GM19240 (cell line): Measurements from ENCODE around the gene ANKRD55.
"Not testable (repeated sequence)": the region's sequence is repeated elsewhere in the genome, so short reads cannot be mapped to it uniquely, and the experiment has no call there.

Experiments used
- DNase-seq: peaks from one replicate; pipeline ENCODE4 v3.0.0; 2011; ENCODE audit warnings: low spot score; ENCODE audit not compliant: insufficient read length

The ANKRD55 gene

DNA sequence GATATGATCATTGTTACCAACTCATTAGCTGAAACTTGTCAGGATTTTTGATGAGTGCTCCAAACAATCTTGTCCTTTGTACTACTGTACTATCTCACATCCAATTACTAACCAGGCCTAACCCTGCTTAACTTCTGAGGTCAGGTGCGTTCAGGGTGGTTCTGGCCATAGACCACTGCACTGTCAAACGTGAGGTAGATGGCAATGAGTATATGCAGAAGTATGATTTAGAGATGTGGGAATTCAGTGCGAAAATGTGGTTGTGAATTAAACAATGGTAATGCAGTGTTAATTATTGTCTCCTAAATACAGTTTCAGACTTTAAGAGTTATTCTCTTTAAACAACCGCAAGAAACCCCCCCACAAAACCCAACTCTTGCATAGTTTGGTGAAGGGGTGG, 86.5 kb downstream of the ANKRD55 start:
- DNase-seq: no peak

DNA sequence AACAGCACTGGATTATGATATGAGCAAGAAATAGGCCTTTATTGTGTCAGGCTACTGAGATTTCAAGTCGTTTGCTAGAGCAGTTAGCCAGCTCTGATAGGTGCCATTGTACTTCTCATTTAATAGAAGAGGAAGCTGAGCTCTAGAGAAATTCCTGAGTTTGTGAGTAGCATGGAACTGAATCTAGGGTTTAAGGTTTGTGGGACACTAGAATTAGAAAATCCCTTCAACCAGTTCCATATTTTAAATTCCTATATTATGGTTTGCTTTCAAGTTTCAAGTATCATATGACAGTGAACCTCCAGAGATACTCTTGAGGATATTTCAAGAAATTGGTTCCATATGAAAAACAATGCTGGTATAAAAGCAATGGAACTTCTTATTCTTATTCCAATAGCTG, 87.6 kb downstream of the ANKRD55 start:
- DNase-seq: no peak

DNA sequence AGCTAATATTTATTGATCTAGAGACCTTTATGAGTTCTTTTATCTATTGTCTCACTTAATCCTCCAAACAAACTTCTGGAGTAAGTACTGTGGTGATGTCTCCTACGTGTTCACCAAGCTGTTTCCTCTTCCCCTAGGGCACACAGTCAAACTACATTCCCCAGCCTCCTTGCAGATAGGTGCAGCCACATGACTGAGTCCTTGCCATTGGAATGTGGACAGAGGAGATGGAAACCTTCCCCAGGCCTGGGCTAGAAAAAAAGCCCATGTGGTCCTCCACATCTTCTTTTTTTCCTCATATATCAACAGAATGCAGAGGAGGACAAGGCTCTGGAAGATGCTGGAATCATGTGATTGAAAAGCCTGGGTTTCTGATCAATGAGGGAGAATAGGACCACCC, 88.0 kb downstream of the ANKRD55 start:
- DNase-seq: no peak

DNA sequence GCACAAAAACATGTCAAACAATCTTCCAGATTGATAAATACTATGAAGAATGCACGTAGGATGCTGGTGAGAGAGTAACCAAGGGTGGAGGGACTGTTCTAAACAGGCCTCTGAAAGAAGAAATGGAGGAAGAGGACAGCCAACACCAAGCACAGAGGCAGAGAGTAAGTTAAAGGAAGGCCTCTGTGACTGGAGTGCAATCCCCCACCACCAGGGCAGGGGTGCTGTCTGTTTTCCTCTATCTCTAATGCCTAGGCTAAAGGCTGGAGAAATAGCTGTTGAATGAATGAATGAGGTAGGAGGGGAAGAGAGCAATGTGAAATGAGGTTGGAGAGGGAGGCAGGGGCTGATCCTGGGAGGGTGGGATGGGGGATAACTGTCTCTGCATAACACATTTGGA, 88.9 kb downstream of the ANKRD55 start:
- no peak for DNase-seq

DNA sequence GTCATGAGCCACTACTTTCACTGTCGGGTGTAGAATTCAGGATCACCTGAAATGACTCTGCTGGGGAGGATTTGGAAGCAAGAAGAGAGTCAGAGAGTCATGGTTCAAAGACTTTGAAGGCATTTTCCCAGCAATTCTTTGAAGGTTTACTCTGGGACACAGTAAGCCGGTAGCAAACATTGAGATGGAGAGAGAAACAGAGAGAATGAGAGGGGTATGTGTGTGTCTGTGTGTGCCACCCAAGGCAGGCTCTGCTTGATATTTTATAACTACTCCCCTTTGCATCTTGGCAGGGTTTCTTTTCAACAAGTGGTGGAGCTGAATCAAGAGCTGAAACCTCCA, 89.8 kb downstream of the ANKRD55 start:
- DNase-seq: no peak

DNA sequence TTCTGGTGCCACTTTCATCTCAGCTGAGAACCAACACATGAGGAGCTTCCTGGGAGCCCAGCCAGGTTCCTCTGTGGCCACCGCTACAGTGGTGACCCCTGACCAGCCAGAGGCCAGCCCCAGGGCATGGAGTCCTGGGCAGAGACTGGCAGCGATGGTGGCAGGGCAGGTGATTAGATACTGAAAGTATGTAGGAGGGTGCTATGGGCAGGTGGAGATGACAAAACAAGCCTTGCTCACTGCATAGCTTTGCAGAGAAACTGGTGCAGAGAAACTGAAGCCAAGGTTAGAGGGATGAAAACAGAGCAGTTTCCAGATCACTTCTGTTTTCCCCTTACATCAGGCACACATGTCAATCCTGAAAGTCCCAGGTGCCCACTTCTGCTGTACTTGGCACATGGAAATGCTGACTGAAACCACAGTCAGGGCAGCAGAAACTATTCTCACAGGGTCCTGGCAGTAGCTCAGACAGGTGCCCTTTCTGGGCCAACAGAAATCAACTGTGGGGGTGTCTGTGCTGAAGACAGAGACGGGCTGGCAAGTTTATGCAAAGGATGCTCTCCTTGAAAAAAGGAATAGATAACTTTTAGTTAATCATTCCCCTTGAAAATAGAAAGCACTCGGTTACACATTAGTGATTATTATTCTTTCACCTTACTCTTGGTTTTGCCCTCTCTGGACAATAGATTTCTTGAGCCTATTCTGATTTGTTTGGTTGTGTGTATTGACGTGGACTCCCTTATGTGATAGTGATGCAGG, 90.3 kb downstream of the ANKRD55 start:
- no peak for DNase-seq

DNA sequence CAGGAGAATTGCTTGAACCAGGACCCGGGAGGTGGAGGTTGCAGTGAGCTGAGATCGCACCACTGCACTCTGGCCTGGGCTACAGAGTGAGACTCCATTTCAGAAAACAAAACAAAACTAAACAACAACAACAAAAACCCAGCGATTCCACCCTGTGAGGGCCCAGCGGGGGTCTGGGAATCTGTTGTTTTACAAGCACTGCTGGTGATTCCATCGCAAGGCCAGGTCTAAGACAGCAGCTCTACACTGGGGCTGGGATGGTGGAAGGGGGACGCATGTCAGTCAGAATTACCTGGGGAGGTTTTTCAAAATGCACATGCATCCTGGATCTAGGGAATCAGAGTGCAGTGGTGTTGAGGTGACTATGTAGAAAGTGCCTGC, 90.9 kb downstream of the ANKRD55 start:
- no peak for DNase-seq

DNA sequence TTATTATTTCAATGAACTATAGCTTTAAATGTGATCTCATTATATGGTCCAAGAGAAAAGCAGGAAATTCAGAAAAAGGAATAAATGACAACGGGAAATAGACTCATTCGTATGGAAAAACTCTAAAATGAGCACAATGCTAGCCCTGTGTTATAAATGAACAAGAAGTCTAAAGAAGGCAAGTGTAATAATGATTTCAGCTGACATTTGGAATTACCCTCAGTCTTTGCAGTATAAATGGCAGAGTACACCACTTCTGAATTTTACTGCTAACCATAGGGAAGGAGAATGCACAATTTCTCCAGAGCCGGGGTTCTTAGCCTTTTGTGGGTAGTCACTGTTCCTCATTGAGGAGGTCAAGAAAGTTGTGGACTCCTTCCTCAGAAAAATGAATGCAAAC, 93.1 kb downstream of the ANKRD55 start:
- no peak for DNase-seq

DNA sequence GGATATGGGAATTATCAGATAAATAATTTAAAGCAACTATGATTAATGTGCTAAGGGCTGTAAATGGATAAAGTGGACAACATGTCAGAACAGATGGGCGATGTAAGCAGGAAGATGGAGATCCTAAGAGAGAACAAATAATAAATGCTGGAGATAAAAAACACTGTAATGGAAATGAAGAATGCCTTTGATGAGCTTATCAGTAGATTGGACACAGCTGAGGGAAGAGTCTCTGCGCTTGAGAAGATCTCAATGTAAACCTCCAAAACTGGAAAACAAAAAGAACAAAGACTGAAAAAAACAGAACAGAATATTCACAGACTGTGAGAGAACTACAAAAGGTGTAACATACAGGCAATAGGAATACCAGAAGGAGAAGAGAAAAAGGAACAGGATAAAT, 102.5 kb downstream of the ANKRD55 start:
- no peak for DNase-seq

DNA sequence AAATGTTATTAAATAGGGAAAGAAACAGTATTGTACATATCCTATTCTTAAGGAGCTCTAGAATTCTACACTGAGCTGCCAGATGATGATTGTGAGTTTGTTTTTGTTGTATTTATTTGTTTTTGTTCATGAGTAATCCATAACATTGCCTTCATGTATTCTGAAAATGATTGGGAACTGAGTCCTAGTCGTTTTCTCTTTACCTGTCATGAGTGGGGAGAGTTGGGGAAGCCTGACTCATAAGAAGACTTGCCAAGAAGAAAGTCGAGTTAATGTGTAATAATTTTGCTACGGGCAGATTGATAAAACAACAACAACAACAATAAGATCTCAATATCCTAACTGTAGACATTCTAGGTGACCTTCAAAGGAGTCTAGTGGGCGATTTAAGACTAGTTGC, 103.8 kb downstream of the ANKRD55 start:
- DNase-seq: no peak

DNA sequence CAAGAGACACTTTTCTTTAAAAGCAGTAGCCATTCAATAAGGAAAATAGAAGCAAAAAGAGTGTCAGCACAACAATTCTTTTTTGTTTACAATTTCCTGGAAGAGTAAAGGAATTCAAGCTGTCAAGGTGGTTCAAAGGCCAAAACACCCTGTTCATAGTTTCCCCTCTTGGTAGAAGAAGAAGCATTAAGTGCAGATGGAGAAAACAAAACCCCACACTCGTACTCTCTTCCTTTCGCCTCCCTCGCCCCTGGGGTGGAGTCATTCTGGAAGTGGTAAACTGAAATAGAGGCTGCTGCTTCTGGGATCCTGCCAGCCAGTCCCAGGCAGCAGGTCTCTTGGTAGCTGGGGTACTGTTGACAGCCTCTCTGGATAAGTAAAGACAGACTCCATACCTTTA, 105.0 kb downstream of the ANKRD55 start:
- no peak for DNase-seq

DNA sequence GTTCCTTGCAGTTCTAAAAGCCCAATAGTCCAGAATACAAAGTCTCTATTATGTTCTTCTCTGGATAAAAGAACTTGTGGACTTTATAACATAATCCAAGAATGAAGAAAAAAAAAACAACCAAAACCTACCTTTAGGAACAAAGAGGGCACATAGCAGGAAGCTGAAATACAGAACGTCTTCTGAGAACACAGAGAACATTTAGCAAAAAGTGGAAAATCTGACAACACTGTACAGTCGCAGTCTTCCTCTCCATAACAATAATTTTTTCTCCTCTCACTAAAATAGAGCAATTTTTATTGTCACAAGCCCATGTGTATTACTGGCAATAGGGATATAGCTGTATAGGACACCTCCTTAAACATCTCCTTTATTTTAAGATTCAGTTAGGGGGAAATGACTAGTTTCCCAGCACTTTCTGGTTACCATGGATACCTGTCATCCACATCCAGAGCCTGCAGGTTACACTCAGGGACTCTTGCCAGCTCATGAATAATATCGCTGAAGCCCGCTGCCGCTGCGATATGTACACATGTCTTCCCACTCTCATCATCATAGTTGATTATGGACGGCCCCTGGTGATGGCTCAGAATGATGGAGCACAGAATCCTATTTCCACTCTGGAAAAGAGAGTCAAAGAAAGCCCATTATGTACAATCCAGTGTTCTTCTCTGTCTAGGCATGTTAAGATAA, 106.5 kb downstream of the ANKRD55 start:
- no peak for DNase-seq

DNA sequence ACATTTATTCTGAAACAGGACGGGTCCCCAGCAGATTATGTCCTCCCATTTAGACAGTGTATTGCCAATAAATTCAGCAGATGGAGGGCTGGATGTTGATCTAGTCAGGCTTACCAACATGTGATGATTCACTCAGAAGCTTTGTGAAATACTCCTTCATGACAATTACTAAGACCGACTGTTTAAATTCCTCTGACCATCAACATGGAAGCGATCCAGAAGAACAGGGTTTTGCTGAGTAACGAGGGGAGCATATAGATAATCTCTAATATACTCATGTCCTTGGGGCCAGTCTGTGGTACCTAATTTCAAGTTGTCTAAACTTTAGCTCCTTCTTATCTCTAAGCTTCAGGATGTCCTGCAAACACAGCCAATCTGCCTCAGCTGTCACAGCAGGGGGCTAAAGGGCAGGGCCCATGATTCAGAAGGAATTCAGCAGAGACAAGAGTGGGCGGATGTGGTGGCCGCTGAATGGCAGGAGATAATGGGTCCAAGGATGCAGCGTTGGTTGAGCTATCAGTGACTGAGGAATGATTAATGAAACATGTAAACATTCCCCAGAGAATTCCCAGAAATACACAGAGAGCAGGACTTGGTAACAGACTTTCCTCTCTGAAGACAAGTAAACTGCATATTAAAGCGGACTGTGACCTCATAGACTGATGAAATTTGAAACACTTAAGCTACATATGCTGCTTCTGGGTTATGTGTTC, 109.4 kb downstream of the ANKRD55 start:
- no peak for DNase-seq

DNA sequence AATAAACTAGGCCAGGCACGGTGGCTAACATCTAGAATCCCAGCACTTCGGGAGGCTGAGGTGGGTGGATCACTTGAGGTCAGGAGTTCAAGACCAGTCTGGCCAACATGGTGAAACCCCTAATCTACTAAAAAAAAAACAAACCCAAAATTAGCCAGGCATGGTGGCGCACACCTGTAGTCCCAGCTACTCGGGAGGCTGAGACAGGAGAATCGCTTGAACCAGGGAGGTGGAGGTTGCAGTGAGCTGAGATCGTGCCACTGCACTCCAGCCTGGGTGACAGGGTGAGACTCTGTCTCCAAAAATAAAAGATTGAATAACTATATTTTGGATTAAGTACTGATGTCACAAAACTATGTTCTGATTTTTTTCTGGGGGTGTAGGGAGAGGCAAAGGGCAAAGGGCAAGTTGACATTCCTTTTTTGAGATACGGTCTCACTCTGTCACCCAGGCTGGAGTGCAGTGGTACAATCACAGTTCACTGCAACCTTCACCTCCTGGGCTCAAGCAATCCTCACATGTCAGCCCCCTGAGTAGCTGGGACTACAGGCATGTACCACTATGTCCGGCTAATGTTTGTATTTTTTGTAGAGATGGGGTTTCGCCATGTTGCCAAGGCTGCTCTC, 110.7 kb downstream of the ANKRD55 start:
- not testable (repeated sequence) for DNase-seq

DNA sequence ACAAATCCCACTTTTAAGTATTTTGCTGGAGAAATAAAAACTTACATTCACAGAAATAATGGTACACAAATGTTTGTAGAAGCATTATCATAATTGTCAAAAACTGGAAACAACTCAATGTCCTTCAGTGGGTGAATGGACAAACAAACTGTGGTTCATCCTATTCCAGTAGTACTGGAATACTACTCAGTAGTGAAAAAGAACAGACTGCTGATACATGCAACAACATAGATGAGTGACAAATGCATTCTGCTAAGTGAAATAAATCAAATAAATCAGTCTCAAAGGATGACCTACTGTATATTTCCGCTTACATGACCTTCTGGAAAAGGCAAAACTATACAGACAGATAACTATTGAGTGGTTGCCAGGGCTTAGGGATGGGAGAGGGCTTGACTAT, 114.1 kb downstream of the ANKRD55 start:
- no peak for DNase-seq

DNA sequence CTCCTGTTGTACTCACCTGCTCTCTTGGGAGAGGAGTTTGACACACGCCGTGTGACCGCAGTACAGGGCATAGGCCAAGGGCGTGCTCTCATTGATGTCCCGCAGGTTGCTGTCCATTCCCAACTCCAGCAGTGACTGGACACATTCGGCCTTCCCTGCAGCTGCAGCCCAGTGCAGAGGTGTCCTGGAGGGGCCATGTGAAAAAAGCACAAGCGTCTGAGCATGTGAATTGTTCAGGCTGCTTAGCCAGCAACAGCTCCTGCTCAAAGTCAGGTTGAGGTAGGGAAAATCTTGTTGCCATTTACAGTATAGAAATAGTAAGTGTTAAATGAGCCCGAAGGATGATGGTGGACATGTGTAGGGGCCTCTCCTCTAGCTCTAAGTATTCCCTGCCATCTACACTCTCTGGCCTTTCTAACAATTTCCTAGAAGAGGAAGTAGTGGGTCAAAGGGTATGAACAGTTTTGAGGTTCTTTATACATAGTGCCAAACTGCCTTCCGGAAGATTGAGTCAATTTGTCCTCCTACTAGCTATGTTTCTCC, 116.5 kb downstream of the ANKRD55 start:
- DNase-seq: no peak

DNA sequence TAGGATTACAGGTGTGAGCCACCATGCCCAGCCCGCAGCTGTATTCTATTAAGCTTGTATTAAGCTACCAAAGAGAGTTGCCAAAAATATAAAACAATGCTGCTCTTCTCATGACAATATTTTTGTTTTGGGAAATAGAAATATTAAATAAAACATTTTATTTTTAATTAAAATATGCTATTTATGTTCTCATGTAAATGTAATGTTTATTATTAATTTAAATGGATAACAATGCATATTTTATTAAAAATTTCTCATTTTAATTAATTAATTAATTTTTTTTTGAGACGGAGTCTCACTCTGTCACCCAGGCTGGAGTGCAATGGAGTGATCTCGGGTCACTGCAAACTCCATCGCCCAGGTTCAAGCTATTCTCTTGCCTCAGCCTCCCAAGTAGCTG, 117.5 kb downstream of the ANKRD55 start:
- no peak for DNase-seq

DNA sequence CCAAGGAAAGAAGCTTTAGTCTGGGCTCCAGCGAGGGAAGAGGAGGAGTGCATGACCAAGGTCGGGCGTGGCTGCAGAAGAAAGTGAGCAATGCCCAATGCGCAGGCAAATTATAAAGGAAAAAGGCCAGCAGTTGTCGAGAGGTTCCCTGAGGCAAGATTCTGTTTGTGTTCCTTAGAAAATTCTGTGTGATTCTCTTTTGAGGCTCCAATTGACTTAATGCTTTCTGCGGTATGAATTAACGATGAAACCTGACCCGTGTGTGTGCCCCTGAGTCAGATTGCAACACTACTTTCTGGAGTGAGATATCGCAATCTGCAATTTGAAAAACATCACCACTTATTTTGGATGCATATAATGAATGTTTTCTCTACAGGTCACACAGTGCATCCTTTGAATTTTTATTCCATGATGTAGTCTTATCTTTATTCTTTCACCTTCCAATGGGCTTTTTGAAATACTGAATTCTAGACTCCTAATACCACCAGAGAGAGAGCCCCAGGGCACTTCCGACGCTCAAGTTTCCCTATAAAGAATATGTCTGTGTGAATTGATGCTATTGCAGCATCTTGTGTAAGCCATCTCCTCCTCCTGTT, 120.5 kb downstream of the ANKRD55 start:
- no peak for DNase-seq

DNA sequence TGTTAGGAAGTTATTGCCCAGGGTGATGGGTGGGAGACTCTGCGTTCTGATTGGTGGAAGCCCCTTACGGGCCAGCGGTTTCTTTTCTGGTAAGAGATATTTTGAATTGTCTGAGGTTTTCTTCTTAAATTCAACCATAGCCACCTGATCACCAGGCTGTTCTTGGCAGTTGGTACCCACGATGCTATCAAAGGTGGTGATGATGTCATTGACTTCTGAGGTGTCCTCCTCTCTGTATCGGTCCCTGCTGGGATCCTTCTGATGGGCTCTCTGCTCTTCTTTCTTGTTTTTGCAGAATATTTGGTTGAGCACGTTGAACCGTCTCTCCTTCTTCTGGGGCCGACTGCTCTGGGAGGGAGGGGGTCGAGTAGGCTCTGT, 121.7 kb downstream of the ANKRD55 start:
- DNase-seq: no peak

DNA sequence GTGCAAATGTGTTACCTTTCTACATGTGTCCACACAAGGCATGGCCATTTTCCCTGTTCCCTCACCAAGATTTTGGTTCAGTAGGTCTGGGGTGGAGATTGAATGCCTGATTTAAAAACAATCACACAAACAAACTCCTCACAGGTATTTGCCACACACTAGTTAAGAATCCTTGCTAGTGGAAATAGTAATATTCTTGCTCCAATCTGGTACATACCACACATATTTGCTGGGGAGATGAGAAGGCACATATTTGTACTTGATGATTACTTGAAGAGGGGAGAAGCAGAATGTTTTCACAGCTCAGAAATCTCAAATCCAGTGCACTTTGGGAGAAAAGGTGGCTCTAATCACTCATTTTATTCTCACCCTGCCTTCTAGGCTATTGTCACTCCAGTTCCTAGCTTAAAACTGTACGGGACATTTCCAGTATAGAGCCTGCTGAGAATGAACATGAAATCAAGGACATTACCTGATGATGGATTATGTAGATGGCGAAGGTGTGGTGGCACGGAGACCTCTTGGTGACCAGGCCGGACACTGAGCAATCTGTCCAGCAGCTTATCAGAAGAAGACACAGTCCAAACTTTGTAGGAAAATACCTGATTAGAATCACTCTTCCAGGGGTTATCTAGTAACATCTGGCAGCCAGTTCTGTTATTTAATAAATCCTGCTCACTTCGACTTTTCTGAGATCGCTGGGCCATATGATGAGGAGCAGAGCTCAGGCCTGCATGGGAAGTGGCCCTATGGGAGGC, 122.3 kb downstream of the ANKRD55 start:
- no peak for DNase-seq

DNA sequence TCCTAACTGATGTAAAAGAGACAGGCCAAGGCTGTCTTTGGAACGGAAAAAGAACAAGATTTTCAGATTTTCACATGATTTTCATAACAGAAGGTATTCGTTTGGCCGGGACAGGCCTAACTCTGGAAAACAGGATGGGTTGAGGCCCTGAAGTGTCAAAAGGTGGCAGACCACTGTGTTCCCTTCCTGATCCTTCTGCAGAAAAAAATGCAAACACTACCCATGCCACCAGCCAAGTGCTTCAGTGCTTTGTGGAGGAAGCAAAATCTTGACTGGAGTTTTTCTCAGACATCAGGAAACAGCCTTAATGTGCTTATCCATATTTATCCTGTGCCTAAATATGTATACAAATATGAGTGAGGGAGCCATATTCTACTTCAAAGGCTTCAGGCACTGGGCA, 124.9 kb downstream of the ANKRD55 start:
- no peak for DNase-seq
